H1 (cell line): ENCODE measurements around the gene CETN1. TPM values are rescaled to one million over a fixed set of nuclear protein-coding genes. Genes with fewer than 3 reads are reported as not detected.

Experiments used
- CTCF ChIA-PET: fragments of 300-600 bp; sonication (Branson Sonifier 250); formaldehyde crosslinking; loops from one replicate; lab custom pipeline; 2021; ENCODE audit not compliant: partially characterized antibody; lab: Charles Lee
- POLR2A ChIA-PET: fragments of 300-600 bp; sonication (Branson Sonifier 250); formaldehyde crosslinking; loops from one replicate; lab custom pipeline; 2021; ENCODE audit warnings: inconsistent platforms; ENCODE audit not compliant: partially characterized antibody; lab: Charles Lee
- DNase-seq, 2 experiments: peaks; one replicate each; pipeline versions ENCODE4 v3.0.0 to v3.0.0-alpha.2; 2010 to 2022; ENCODE audit warnings: low spot score in 2 of 2, low read depth in 1 of 2, mixed read lengths in 1 of 2
- FAIRE-seq: peaks from 2 replicates; lab custom pipeline; 2011; peaks lifted over from hg19 to GRCh38; lab: Jason Lieb, UNC
- H2AFZ ChIP-seq: 2 replicates; pipeline ENCODE4 v1.8.1; 2012; ENCODE audit warnings: low read length, inconsistent platforms
- H2AK5ac ChIP-seq: 2 replicates; pipeline ENCODE4 v1.6.1; 2013; ENCODE audit warnings: low read depth, low read length
- H2BK120ac ChIP-seq: replicated peaks from 2 replicates; pipeline ENCODE3; 2013; ENCODE audit warnings: low read depth, low read length, inconsistent platforms
- H2BK12ac ChIP-seq: 2 replicates; pipeline ENCODE4 v1.6.1; 2013; ENCODE audit warnings: low read depth, low read length
- H2BK15ac ChIP-seq: 2 replicates; pipeline ENCODE4 v1.6.1; 2013; ENCODE audit warnings: low read length
- H2BK20ac ChIP-seq: 2 replicates; pipeline ENCODE4 v1.6.1; 2013; ENCODE audit warnings: low read length
- H2BK5ac ChIP-seq: 2 replicates; pipeline ENCODE4 v1.6.1; 2013; ENCODE audit warnings: low read depth, low read length
- H3K14ac ChIP-seq: 2 replicates; pipeline ENCODE4 v1.6.1; 2013; ENCODE audit warnings: inconsistent platforms; ENCODE audit not compliant: insufficient read length
- H3K18ac ChIP-seq: 2 replicates; pipeline ENCODE4 v1.6.1; 2013; ENCODE audit warnings: low read length; ENCODE audit errors: extremely low read depth
- H3K23ac ChIP-seq: 2 replicates; pipeline ENCODE4 v1.6.1; 2013; ENCODE audit warnings: inconsistent platforms; ENCODE audit not compliant: insufficient read length
- H3K23me2 ChIP-seq: 2 replicates; pipeline ENCODE4 v1.6.1; 2013; ENCODE audit warnings: low read depth, low read length
- H3K27ac ChIP-seq: 2 replicates; pipeline ENCODE4 v1.6.1; 2011; ENCODE audit warnings: low read depth, low read length, inconsistent platforms
- H3K27me3 ChIP-seq, 4 experiments: replicated peaks in 1 of 4; 1 replicate in 1 of 4; 2 replicates in 3 of 4; pipeline versions ENCODE4 v1.6.1 to v1.8.1; 2011 to 2013; ENCODE audit warnings: low read length in 3 of 4, mild to moderate bottlenecking in 3 of 4, inconsistent platforms in 2 of 4, mixed read lengths in 2 of 4, moderate library complexity in 1 of 4; ENCODE audit not compliant: control insufficient read depth in 3 of 4, insufficient read depth in 3 of 4; ENCODE audit errors: extremely low read depth in 1 of 4
- H3K36me3 ChIP-seq, 4 experiments: 2 replicates each; pipeline versions ENCODE4 v1.6.1 to v1.8.1; 2011 to 2013; ENCODE audit warnings: mild to moderate bottlenecking in 4 of 4, low read length in 3 of 4, moderate library complexity in 2 of 4, control low read depth in 1 of 4, inconsistent platforms in 1 of 4; ENCODE audit not compliant: insufficient read depth in 4 of 4, control insufficient read depth in 2 of 4
- H3K4ac ChIP-seq: replicated peaks from 2 replicates; pipeline ENCODE3; 2013; ENCODE audit warnings: low read length, low read depth, mixed read lengths, inconsistent platforms; ENCODE audit not compliant: insufficient read length
- H3K4me1 ChIP-seq, 4 experiments: replicated peaks in 1 of 4; 1 replicate in 1 of 4; 2 replicates in 3 of 4; pipeline versions ENCODE4 v1.6.1 to v1.8.1; 2011 to 2013; ENCODE audit warnings: low read length in 3 of 4, inconsistent platforms in 2 of 4, mixed read lengths in 1 of 4; ENCODE audit not compliant: insufficient read depth in 4 of 4, control insufficient read depth in 3 of 4
- H3K4me2 ChIP-seq, 2 experiments: 2 replicates each; pipeline versions ENCODE4 v1.6.1 to v1.8.1; 2011 to 2013; ENCODE audit warnings: low read depth in 2 of 2, low read length in 2 of 2, control low read depth in 1 of 2, inconsistent platforms in 1 of 2, mild to moderate bottlenecking in 1 of 2; ENCODE audit not compliant: insufficient read depth in 1 of 2
- H3K4me3 ChIP-seq, 4 experiments: fragments of 200-600, 300-600 bp in 1 of 4; sonication (generic), shearing (Covaris generic), sonication (Bioruptor Twin) in 1 of 4; 2 replicates each; pipeline versions ENCODE4 v1.5.1 to v1.8.1; 2011 to 2016; ENCODE audit warnings: low read length in 4 of 4, low read depth in 3 of 4, control low read depth in 2 of 4, inconsistent platforms in 2 of 4, mild to moderate bottlenecking in 2 of 4, mixed read lengths in 1 of 4, moderate library complexity in 1 of 4; ENCODE audit not compliant: insufficient read depth in 2 of 4; ENCODE audit errors: extremely low read depth in 1 of 4
- H3K56ac ChIP-seq: replicated peaks from 2 replicates; pipeline ENCODE3; 2013; ENCODE audit warnings: low read depth, mild to moderate bottlenecking, mixed read lengths, low read length, inconsistent platforms; ENCODE audit not compliant: insufficient read length
- H3K79me1 ChIP-seq: 2 replicates; pipeline ENCODE4 v1.6.1; 2013; ENCODE audit warnings: low read depth, low read length, control low read depth
- H3K79me2 ChIP-seq, 2 experiments: 2 replicates each; pipeline versions ENCODE4 v1.6.1 to v1.8.1; 2012 to 2013; ENCODE audit warnings: low read length in 2 of 2, mild to moderate bottlenecking in 2 of 2, inconsistent platforms in 1 of 2; ENCODE audit not compliant: insufficient read depth in 2 of 2, control insufficient read depth in 1 of 2
- H3K9ac ChIP-seq, 4 experiments: replicated peaks in 1 of 4; 1 replicate in 1 of 4; 2 replicates in 3 of 4; pipeline versions ENCODE4 v1.6.1 to v1.8.1; 2011 to 2013; ENCODE audit warnings: low read depth in 3 of 4, low read length in 3 of 4, control low read depth in 2 of 4, mild to moderate bottlenecking in 2 of 4, moderate library complexity in 2 of 4, inconsistent platforms in 1 of 4; ENCODE audit errors: extremely low read depth in 1 of 4
- H3K9me3 ChIP-seq, 2 experiments: 2 replicates each; pipeline versions ENCODE4 v1.6.1 to v1.8.1; 2012 to 2013; ENCODE audit warnings: mild to moderate bottlenecking in 2 of 2, moderate library complexity in 2 of 2, control low read depth in 1 of 2, inconsistent platforms in 1 of 2, low read depth in 1 of 2, low read length in 1 of 2, mixed read lengths in 1 of 2; ENCODE audit not compliant: insufficient read depth in 2 of 2
- H4K20me1 ChIP-seq, 2 experiments: replicated peaks in 1 of 2; 2 replicates each; pipeline versions ENCODE3 to v1.8.1; 2011 to 2013; ENCODE audit warnings: inconsistent platforms in 2 of 2, low read length in 2 of 2, mild to moderate bottlenecking in 1 of 2; ENCODE audit not compliant: insufficient read depth in 2 of 2, control insufficient read depth in 1 of 2
- H4K5ac ChIP-seq: 2 replicates; pipeline ENCODE4 v1.6.1; 2013; ENCODE audit warnings: low read length, low read depth, mixed read lengths, inconsistent platforms; ENCODE audit not compliant: insufficient read length
- H4K8ac ChIP-seq: 2 replicates; pipeline ENCODE4 v1.8.0; 2013; ENCODE audit warnings: mild to moderate bottlenecking, moderate library complexity, low read length, inconsistent platforms; ENCODE audit not compliant: insufficient read depth; ENCODE audit errors: extremely low read depth
- H4K91ac ChIP-seq: replicated peaks from 2 replicates; pipeline ENCODE3; 2013; ENCODE audit warnings: low read length, mixed read lengths, inconsistent platforms; ENCODE audit not compliant: insufficient read length
- BCL11A ChIP-seq, 2 experiments: IDR thresholded peaks; one replicate each; pipeline ENCODE4 v1.6.1; 2011; ENCODE audit warnings: low read depth in 2 of 2, low read length in 2 of 2, mild to moderate bottlenecking in 2 of 2
- CBX5 ChIP-seq: fragments of 300-800, 300-1000 bp; sonication (generic); IDR thresholded peaks from 2 replicates; pipeline ENCODE4 v1.7.1; 2016; ENCODE audit warnings: antibody characterized with exemption, low read length, low read depth
- CHD2 ChIP-seq: IDR thresholded peaks from 2 replicates; pipeline ENCODE4 v1.6.1; 2012; ENCODE audit warnings: low read length, improper control_type of control experiment
- CREB1 ChIP-seq: IDR thresholded peaks from 2 replicates; pipeline ENCODE4 v1.6.1; 2012; ENCODE audit warnings: inconsistent platforms
- HDAC2 ChIP-seq, 2 experiments: fragments of 300-600 bp in 1 of 2; sonication (generic) in 1 of 2; IDR thresholded peaks; 2 replicates each; pipeline ENCODE4 v1.6.1; 2011 to 2012; ENCODE audit warnings: low read depth in 2 of 2, low read length in 2 of 2, mild to moderate bottlenecking in 2 of 2, moderate library complexity in 2 of 2, borderline replicate concordance in 1 of 2, inconsistent platforms in 1 of 2
- JUND ChIP-seq: IDR thresholded peaks from 2 replicates; pipeline ENCODE4 v1.6.1; 2011; ENCODE audit warnings: mild to moderate bottlenecking, improper control_type of control experiment, low read length
- KDM4A ChIP-seq: IDR thresholded peaks from one replicate; pipeline ENCODE4 v1.7.1; 2012; ENCODE audit warnings: low read depth, mild to moderate bottlenecking, moderate library complexity, low read length, inconsistent platforms; ENCODE audit not compliant: severe bottlenecking
- MAFK ChIP-seq: IDR thresholded peaks from 2 replicates; pipeline ENCODE4 v1.6.1; 2012; ENCODE audit warnings: low read depth, mild to moderate bottlenecking, improper control_type of control experiment, low read length
- POU5F1 ChIP-seq: IDR thresholded peaks from 2 replicates; pipeline ENCODE4 v1.6.1; 2011; ENCODE audit warnings: low read depth, mild to moderate bottlenecking, low read length, moderate library complexity
- RFX5 ChIP-seq: IDR thresholded peaks from 2 replicates; pipeline ENCODE4 v1.6.1; 2011; ENCODE audit warnings: low read depth, low read length, improper control_type of control experiment, borderline replicate concordance
- SIRT6 ChIP-seq: IDR thresholded peaks from one replicate; pipeline ENCODE4 v1.7.1; 2012; ENCODE audit warnings: low read length, inconsistent platforms
- SP4 ChIP-seq: IDR thresholded peaks from 2 replicates; pipeline ENCODE4 v1.6.1; 2012; ENCODE audit warnings: low read length, inconsistent platforms
- SRF ChIP-seq: IDR thresholded peaks from 2 replicates; pipeline ENCODE4 v1.6.1; 2011; ENCODE audit warnings: mild to moderate bottlenecking, low read depth, low read length, moderate library complexity
- TAF1 ChIP-seq: IDR thresholded peaks from 2 replicates; pipeline ENCODE4 v1.6.1; 2011; ENCODE audit warnings: mild to moderate bottlenecking, low read depth, low read length
- TBP ChIP-seq: IDR thresholded peaks from 2 replicates; pipeline ENCODE4 v1.6.1; 2011; ENCODE audit warnings: low read depth, low read length, improper control_type of control experiment
- ZNF274 ChIP-seq: IDR thresholded peaks from 2 replicates; pipeline ENCODE4 v1.7.0; 2012; ENCODE audit warnings: low read length, borderline replicate concordance; ENCODE audit errors: extremely low read depth
- WGBS, 2 experiments: shearing (Covaris generic) in 1 of 2; methylation state at CpG; one replicate each; pipeline versions ENCODE4 v1.1.6 to v1.1.7; 2013 to 2015; ENCODE audit warnings: low lambda C conversion rate in 2 of 2, mixed read lengths in 2 of 2, inconsistent platforms in 1 of 2, low coverage in 1 of 2, missing lambda C conversion rate in 1 of 2; ENCODE audit not compliant: insufficient replicate concordance in 2 of 2, insufficient coverage in 1 of 2, insufficient read length in 1 of 2; ENCODE audit errors: extremely low coverage in 1 of 2, missing lambda C conversion rate in 1 of 2; 5-methylcytosine and 5-hydroxymethylcytosine counted together
- polyA plus RNA-seq, 7 experiments: library from polyadenylated mRNA; depleted of rRNA in 3 of 7; stranded (reverse) in 5 of 7; unstranded in 2 of 7; fragments of >200 nt in 5 of 7; fragments of 200-250 nt in 2 of 7; gene quantifications; 1 replicate in 5 of 7; 2 replicates in 1 of 7; 4 replicates in 1 of 7; pipeline versions ENCODE4 v1.2.1 to v1.2.3, GENCODE V29; 2011 to 2013; ENCODE audit warnings: missing spikeins in 2 of 7, mixed read lengths in 2 of 7
- total RNA-seq: library from RNA; stranded (reverse); fragmentation: NEBNext Ultra II Directional; extraction: Animal tissue kit (Norgen Biotek cat#: 25700); gene quantifications from 2 replicates; pipeline ENCODE4 v1.2.1, GENCODE V29; 2021

CETN1 gene
- total and polyA plus RNA-seq, 2 of the 8 experiments (the other 6 are each of a cell fraction or from before 2014, with no cell fraction given): not detected

- DNase-seq: no peak
- no peak overlapping the region for H2BK12ac ChIP-seq
- H3K14ac ChIP-seq: no peak overlapping the region
- H3K56ac ChIP-seq: no peak overlapping the region
- H3K27ac ChIP-seq: no peak overlapping the region
- no peak overlapping the region for H4K91ac ChIP-seq
- H4K8ac ChIP-seq: no peak overlapping the region
- POLR2A ChIA-PET: no interaction called here
- no peak for TF ChIP-seq SRF
- TF ChIP-seq TBP: no peak
- TF ChIP-seq MAFK: no peak
- TF ChIP-seq CBX5: no peak
- no peak for TF ChIP-seq BCL11A (IDR thresholded peaks at IDR 0.05; ENCODE audit: low read depth in 2 of 2, low read length in 2 of 2)
- TF ChIP-seq POU5F1: no peak
- no peak for TF ChIP-seq SP4
- TF ChIP-seq CHD2: no peak
- no peak for TF ChIP-seq CREB1
- TF ChIP-seq JUND: no peak
- no peak for TF ChIP-seq KDM4A
- TF ChIP-seq TAF1: no peak
- TF ChIP-seq RFX5: no peak
- TF ChIP-seq SIRT6: no peak
- TF ChIP-seq HDAC2 (IDR thresholded peaks at IDR 0.05; ENCODE audit: borderline replicate concordance in 1 of 2, low read depth in 2 of 2, low read length in 2 of 2): no peak
- no peak for TF ChIP-seq ZNF274
- peaks cover 4% of the 10 kb centered on the region in 2 experiments; a peak in 1 of 4 replicates for H3K9me3 ChIP-seq
- H3K23ac ChIP-seq: no peak overlapping the region
- no peaks in the 10 kb centered on the region; a peak in 1 of 7 replicates for H3K4me1 ChIP-seq
- no peak overlapping the region for H3K9ac ChIP-seq
- no peak for FAIRE-seq
- CTCF ChIA-PET: interaction anchor here (0.9 kb wide), 1 partner anchor 12 kb away, joined by 3 read pairs; no protein-coding TSS in a partner anchor
- H3K4ac ChIP-seq: no peak overlapping the region
- WGBS, 2 experiments: 81% methylated on average over 3 of the region's 3 CpGs; no CpG with 5 or more reads in 1 of the 2 experiments
- H3K36me3 ChIP-seq: no peaks in the 10 kb centered on the region; a peak in 1 of 8 replicates
- no peaks in the 10 kb centered on the region for H3K79me2 ChIP-seq
- no peaks in the 10 kb centered on the region for H4K20me1 ChIP-seq
- no peak overlapping the region for H3K4me3 ChIP-seq
- H2BK20ac ChIP-seq: no peak overlapping the region
- no peak overlapping the region for H2BK15ac ChIP-seq
- H2AFZ ChIP-seq: no peak overlapping the region
- H2BK120ac ChIP-seq: no peak overlapping the region
- no peak overlapping the region for H2BK5ac ChIP-seq
- no peak overlapping the region for H4K5ac ChIP-seq
- H3K4me2 ChIP-seq: no peak overlapping the region
- no peaks in the 10 kb centered on the region for H3K79me1 ChIP-seq
- H3K27me3 ChIP-seq: no peaks in the 10 kb centered on the region
- H3K23me2 ChIP-seq: no peaks in the 10 kb centered on the region
- H2AK5ac ChIP-seq: no peak overlapping the region
- no peak overlapping the region for H3K18ac ChIP-seq
Measured at GRCh38 chr18:582465-582864, 2.3 kb downstream of the CETN1 start.
